ENCODE measurements around the gene TRAF3.

Gene TRAF3

GRCh38 chr14:102939820-102940561, 162.7 kb downstream of the TRAF3 start:
- DNase-seq (ENCODE audit: low spot score in 2 of 2) = no peak

GRCh38 chr14:102940729-102941362, 163.6 kb downstream of the TRAF3 start:
- H3K27me3 Mint-ChIP-seq = peaks cover 9% of the 10 kb centered on the region
- H3K9me3 Mint-ChIP-seq = no peaks in the 10 kb centered on the region
- H3K27ac Mint-ChIP-seq (ENCODE audit: low read depth) = no peak overlapping the region
- no peak for DNase-seq (ENCODE audit: low spot score in 2 of 2)
- ATAC-seq (replicated peaks; ENCODE audit: extremely low read depth, poor library complexity, severe bottlenecking) = no peak
- no peak overlapping the region for H3K4me3 Mint-ChIP-seq
- no peaks in the 10 kb centered on the region for H3K4me1 Mint-ChIP-seq
- no peaks in the 10 kb centered on the region for H3K36me3 Mint-ChIP-seq (ENCODE audit: insufficient read depth)

More at GRCh38 chr14:102939820-102940561, 162.7 kb downstream of the TRAF3 start:
- no peaks in the 10 kb centered on the region for H3K4me1 Mint-ChIP-seq
- no peak for ATAC-seq (replicated peaks; ENCODE audit: extremely low read depth, poor library complexity, severe bottlenecking)
- peaks cover 9% of the 10 kb centered on the region for H3K27me3 Mint-ChIP-seq
- no peaks in the 10 kb centered on the region for H3K9me3 Mint-ChIP-seq
- H3K36me3 Mint-ChIP-seq (ENCODE audit: insufficient read depth) = no peaks in the 10 kb centered on the region
- no peak overlapping the region for H3K4me3 Mint-ChIP-seq
- no peak overlapping the region for H3K27ac Mint-ChIP-seq (ENCODE audit: low read depth)

- DNase-seq (ENCODE audit: low spot score in 2 of 2) (no peak), ATAC-seq (replicated peaks; ENCODE audit: extremely low read depth, poor library complexity, severe bottlenecking) (no peak)
- Mint-ChIP-seq H3K36me3 (ENCODE audit: insufficient read depth) (no peaks in the 10 kb centered on the region), H3K9me3 (no peaks in the 10 kb centered on the region), H3K27ac (ENCODE audit: low read depth) (no peak overlapping the region), H3K27me3 (peaks cover 9% of the 10 kb centered on the region), H3K4me1 (no peaks in the 10 kb centered on the region), H3K4me3 (no peak overlapping the region)
Measured at GRCh38 chr14:102941419-102942011, 164.3 kb downstream of the TRAF3 start.

GRCh38 chr14:102942069-102942468, 164.8 kb downstream of the TRAF3 start:
- Mint-ChIP-seq H3K9me3 (no peaks in the 10 kb centered on the region), H3K4me1 (no peaks in the 10 kb centered on the region), H3K4me3 (no peak overlapping the region), H3K36me3 (ENCODE audit: insufficient read depth) (no peaks in the 10 kb centered on the region), H3K27me3 (peaks cover 5% of the 10 kb centered on the region), H3K27ac (ENCODE audit: low read depth) (no peak overlapping the region)
- DNase-seq (ENCODE audit: low spot score in 2 of 2) (no peak), ATAC-seq (replicated peaks; ENCODE audit: extremely low read depth, poor library complexity, severe bottlenecking) (no peak)

- no peak overlapping the region for H3K27ac Mint-ChIP-seq (ENCODE audit: low read depth)
- H3K36me3 Mint-ChIP-seq (ENCODE audit: insufficient read depth) = no peaks in the 10 kb centered on the region
- no peaks in the 10 kb centered on the region for H3K9me3 Mint-ChIP-seq
- no peaks in the 10 kb centered on the region for H3K27me3 Mint-ChIP-seq
- no peaks in the 10 kb centered on the region for H3K4me1 Mint-ChIP-seq
- H3K4me3 Mint-ChIP-seq = no peak overlapping the region
- DNase-seq (ENCODE audit: low spot score in 2 of 2) = no peak
- no peak for ATAC-seq (replicated peaks; ENCODE audit: extremely low read depth, poor library complexity, severe bottlenecking)
Measured at GRCh38 chr14:102943454-102943853, 166.2 kb downstream of the TRAF3 start.

GRCh38 chr14:102943979-102944378, 166.7 kb downstream of the TRAF3 start:
- Mint-ChIP-seq H3K36me3 (ENCODE audit: insufficient read depth) (no peaks in the 10 kb centered on the region), H3K4me1 (peaks cover 4% of the 10 kb centered on the region), H3K27me3 (no peaks in the 10 kb centered on the region), H3K4me3 (no peak overlapping the region), H3K9me3 (no peaks in the 10 kb centered on the region), H3K27ac (ENCODE audit: low read depth) (no peak overlapping the region)
- DNase-seq (ENCODE audit: low spot score in 2 of 2) (no peak), ATAC-seq (replicated peaks; ENCODE audit: extremely low read depth, poor library complexity, severe bottlenecking) (no peak)

- no peaks in the 10 kb centered on the region for H3K27me3 Mint-ChIP-seq
- H3K9me3 Mint-ChIP-seq = no peaks in the 10 kb centered on the region
- no peak for DNase-seq (ENCODE audit: low spot score in 2 of 2)
- ATAC-seq (replicated peaks; ENCODE audit: extremely low read depth, poor library complexity, severe bottlenecking) = no peak
- no peak overlapping the region for H3K27ac Mint-ChIP-seq (ENCODE audit: low read depth)
- peaks cover 10% of the 10 kb centered on the region for H3K4me1 Mint-ChIP-seq
- H3K36me3 Mint-ChIP-seq (ENCODE audit: insufficient read depth) = no peaks in the 10 kb centered on the region
- no peak overlapping the region for H3K4me3 Mint-ChIP-seq
Measured at GRCh38 chr14:102944448-102945330, 167.4 kb downstream of the TRAF3 start.

DNA sequence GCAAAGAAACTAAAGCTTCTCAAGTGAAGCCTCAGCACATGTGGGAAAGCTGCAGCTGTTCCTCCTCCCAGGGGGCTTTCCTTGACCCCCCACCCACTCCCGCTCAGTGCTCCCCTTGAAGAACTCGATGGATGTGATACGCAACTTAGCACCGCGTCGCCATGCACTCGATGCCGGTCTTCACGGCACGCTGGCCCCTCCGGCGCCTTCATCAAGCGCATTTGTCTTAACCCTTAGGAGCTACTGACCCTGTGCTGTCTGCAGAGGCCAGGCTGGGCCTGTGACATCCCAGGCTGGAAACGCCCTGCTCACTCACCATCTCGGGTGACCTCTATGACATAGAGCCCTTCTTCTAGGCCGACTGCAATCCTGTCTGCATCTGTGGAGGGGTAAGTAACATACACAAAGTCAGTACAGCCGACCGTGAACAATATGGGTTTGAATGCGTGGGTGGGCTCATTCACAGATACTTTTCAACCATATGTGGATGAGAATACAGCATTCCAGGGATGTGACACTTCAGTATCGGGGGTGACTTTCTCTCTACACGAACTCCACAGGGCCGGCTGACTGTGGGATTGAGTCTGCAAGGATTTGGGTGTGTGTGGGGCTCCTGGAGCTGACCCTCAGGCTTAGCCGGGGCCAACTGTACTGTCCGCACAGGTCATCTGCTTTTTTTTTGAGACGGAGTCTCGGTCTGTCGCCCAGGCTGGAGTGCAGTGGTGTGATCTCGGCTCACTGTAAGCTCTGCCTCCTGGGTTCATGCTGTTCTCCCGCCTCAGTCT, 168.3 kb downstream of the TRAF3 start:
- peaks cover 10% of the 10 kb centered on the region for H3K4me1 Mint-ChIP-seq
- H3K36me3 Mint-ChIP-seq (ENCODE audit: insufficient read depth) = no peaks in the 10 kb centered on the region
- H3K27me3 Mint-ChIP-seq = no peaks in the 10 kb centered on the region
- no peak for ATAC-seq (replicated peaks; ENCODE audit: extremely low read depth, poor library complexity, severe bottlenecking)
- H3K4me3 Mint-ChIP-seq = no peak overlapping the region
- no peaks in the 10 kb centered on the region for H3K9me3 Mint-ChIP-seq
- DNase-seq (ENCODE audit: low spot score in 2 of 2) = no peak
- H3K27ac Mint-ChIP-seq (ENCODE audit: low read depth) = no peak overlapping the region

- Mint-ChIP-seq H3K9me3 (no peaks in the 10 kb centered on the region), H3K36me3 (ENCODE audit: insufficient read depth) (no peaks in the 10 kb centered on the region), H3K4me3 (no peak overlapping the region), H3K27me3 (no peaks in the 10 kb centered on the region), H3K4me1 (peaks cover 10% of the 10 kb centered on the region), H3K27ac (ENCODE audit: low read depth) (no peak overlapping the region)
- DNase-seq (ENCODE audit: low spot score in 2 of 2) (no peak), ATAC-seq (replicated peaks; ENCODE audit: extremely low read depth, poor library complexity, severe bottlenecking) (no peak)
Measured at GRCh38 chr14:102947321-102948103, 170.3 kb downstream of the TRAF3 start.

- Mint-ChIP-seq H3K4me3 (no peak overlapping the region), H3K36me3 (ENCODE audit: insufficient read depth) (no peaks in the 10 kb centered on the region), H3K27me3 (peaks cover 9% of the 10 kb centered on the region), H3K27ac (ENCODE audit: low read depth) (no peak overlapping the region), H3K4me1 (peaks cover 10% of the 10 kb centered on the region), H3K9me3 (no peaks in the 10 kb centered on the region)
- no peak for DNase-seq (ENCODE audit: low spot score in 2 of 2)
- no peak for ATAC-seq (replicated peaks; ENCODE audit: extremely low read depth, poor library complexity, severe bottlenecking)
Measured at GRCh38 chr14:102948698-102949061, 171.4 kb downstream of the TRAF3 start.

DNA sequence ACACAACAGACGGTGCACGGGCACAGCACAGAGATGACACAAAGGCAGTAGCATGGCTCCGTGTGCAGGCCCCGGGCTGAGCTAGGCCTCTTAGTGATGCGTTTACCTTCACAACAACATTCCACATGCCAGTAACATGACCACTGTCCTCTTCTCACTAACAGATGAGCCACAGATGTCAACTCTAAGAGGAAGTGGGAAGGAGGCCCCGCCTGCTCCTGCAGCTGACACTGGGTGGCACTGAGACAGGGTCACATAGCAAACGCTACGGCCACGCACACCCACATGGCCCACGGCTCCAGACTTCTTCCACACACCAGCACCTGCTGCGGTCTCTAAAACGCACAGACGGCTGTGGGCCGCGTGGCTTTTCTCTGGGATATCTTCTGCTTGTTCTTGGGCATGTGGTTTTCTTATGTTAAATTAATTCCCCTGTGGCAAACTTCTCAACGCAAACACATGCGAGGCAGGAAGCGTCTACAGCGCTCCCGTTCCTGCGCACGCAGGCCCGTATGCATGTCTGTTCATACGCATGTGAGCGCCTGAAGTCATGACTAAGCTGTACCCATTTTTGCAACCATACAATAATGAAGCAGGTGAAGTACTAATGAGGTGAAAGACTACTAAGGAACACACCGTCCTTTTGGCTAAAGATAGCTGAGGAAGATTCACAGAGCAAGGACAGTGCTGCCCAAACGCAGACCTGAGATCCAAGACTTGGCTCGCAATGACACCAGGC, 172.0 kb downstream of the TRAF3 start:
- Mint-ChIP-seq H3K27me3 (peaks cover 12% of the 10 kb centered on the region), H3K4me1 (peaks cover 10% of the 10 kb centered on the region), H3K36me3 (ENCODE audit: insufficient read depth) (no peaks in the 10 kb centered on the region), H3K4me3 (no peak overlapping the region), H3K27ac (ENCODE audit: low read depth) (no peak overlapping the region), H3K9me3 (no peaks in the 10 kb centered on the region)
- ATAC-seq (replicated peaks; ENCODE audit: extremely low read depth, poor library complexity, severe bottlenecking) = no peak
- no peak for DNase-seq (ENCODE audit: low spot score in 2 of 2)

All from central memory CD8-positive, alpha-beta T cell (primary cell).